CD4-positive, alpha-beta T cell (primary cell): ENCODE measurements around the gene ATXN1. TPM values are rescaled to one million over a fixed set of nuclear protein-coding genes. Genes with fewer than 3 reads are reported as not detected.

ENCODE experiments used
- ATAC-seq: fragments of 200-7000 bp; cut with Tn5 transposase; one replicate; pipeline ENCODE4 v1.10.0; 2022; ENCODE audit warnings: mild to moderate bottlenecking; ENCODE audit not compliant: poor library complexity
- CTCF ChIA-PET: fragments of 350-600 bp; sonication (Branson Sonifier 250); formaldehyde crosslinking; loops from one replicate; lab custom pipeline; 2021; ENCODE audit warnings: antibody characterized with exemption, inconsistent platforms; lab: Charles Lee
- POLR2A ChIA-PET: fragments of 350-600 bp; sonication (Branson Sonifier 250); formaldehyde crosslinking; loops from one replicate; lab custom pipeline; 2021; ENCODE audit warnings: antibody characterized with exemption, inconsistent platforms; lab: Charles Lee
- DNase-seq, 14 experiments: peaks; one replicate each; pipeline ENCODE4 v3.0.0-alpha.2; 2013 to 2020; ENCODE audit warnings: mixed read lengths in 2 of 14
- H3K27ac ChIP-seq, 2 donors: one replicate each; pipeline versions ENCODE4 v1.5.1 to v1.7.0; 2013; ENCODE audit warnings: low read length in 2 of 2, low read depth in 1 of 2, mild to moderate bottlenecking in 1 of 2
- H3K27me3 ChIP-seq, 2 experiments: 1 replicate in 1 of 2; 2 replicates in 1 of 2; pipeline versions ENCODE4 v1.6.1 to v1.7.0; 2013; ENCODE audit warnings: low read length in 2 of 2, control low read depth in 1 of 2, mild to moderate bottlenecking in 1 of 2, moderate library complexity in 1 of 2; ENCODE audit not compliant: insufficient read depth in 2 of 2, control insufficient read depth in 1 of 2
- H3K36me3 ChIP-seq: one replicate; pipeline ENCODE4 v1.6.1; 2013; ENCODE audit warnings: low read length, control low read depth; ENCODE audit not compliant: insufficient read depth
- H3K4me1 ChIP-seq: one replicate; pipeline ENCODE4 v1.6.1; 2013; ENCODE audit warnings: low read length, control low read depth; ENCODE audit not compliant: insufficient read depth
- H3K4me3 ChIP-seq: one replicate; pipeline ENCODE4 v1.5.1; 2013; ENCODE audit warnings: mild to moderate bottlenecking, low read length, moderate library complexity
- H3K9me3 ChIP-seq, 2 experiments: 1 replicate in 1 of 2; 2 replicates in 1 of 2; pipeline versions ENCODE4 v1.6.1 to v1.7.0; 2013; ENCODE audit warnings: low read length in 2 of 2, mild to moderate bottlenecking in 2 of 2, control low read depth in 1 of 2, moderate library complexity in 1 of 2; ENCODE audit not compliant: control insufficient read depth in 1 of 2, insufficient read depth in 1 of 2
- H3K27ac Mint-ChIP-seq: one replicate; pipeline ENCODE4 v1.8.0; 2020; ENCODE audit warnings: mixed read lengths
- H3K27me3 Mint-ChIP-seq: one replicate; pipeline ENCODE4 v1.8.0; 2021; ENCODE audit warnings: mixed read lengths
- H3K36me3 Mint-ChIP-seq: one replicate; pipeline ENCODE4 v1.8.0; 2021; ENCODE audit warnings: low read depth, mixed read lengths
- H3K4me1 Mint-ChIP-seq: one replicate; pipeline ENCODE4 v1.8.0; 2021; ENCODE audit warnings: low read depth, mixed read lengths
- H3K4me3 Mint-ChIP-seq: one replicate; pipeline ENCODE4 v1.8.0; 2020; ENCODE audit warnings: mild to moderate bottlenecking, mixed read lengths
- H3K9me3 Mint-ChIP-seq: one replicate; pipeline ENCODE4 v1.8.0; 2020; ENCODE audit warnings: mixed read lengths
- intact Hi-C, 2 experiments: fragments of 100-400 bp; cut with DNase I in 1 of 2; cut with micrococcal nuclease in 1 of 2; formaldehyde crosslinking; loops; one replicate each; pipeline versions ENCODE4 v1.15.1 to v1.9.0; 2023 to 2025; cut with DNase I, micrococcal nuclease
- total RNA-seq, 174 experiments: library from RNA in 2 of 174; stranded (reverse) in 2 of 174; gene quantifications; one replicate each; pipeline ENCODE4 v1.2.3 and lab custom pipeline; 2021 to 2026
- TF ChIP-seq, protein P1 (sequence below): fragments of 200-600 bp; IDR thresholded peaks from one replicate; pipeline ENCODE4 v1.8.0; 2022; ENCODE audit warnings: antibody characterized with exemption, mild to moderate bottlenecking

ATXN1 gene
- total RNA-seq, 2 experiments from 2014 or later = 74.2 to 76.7 TPM

DNA sequence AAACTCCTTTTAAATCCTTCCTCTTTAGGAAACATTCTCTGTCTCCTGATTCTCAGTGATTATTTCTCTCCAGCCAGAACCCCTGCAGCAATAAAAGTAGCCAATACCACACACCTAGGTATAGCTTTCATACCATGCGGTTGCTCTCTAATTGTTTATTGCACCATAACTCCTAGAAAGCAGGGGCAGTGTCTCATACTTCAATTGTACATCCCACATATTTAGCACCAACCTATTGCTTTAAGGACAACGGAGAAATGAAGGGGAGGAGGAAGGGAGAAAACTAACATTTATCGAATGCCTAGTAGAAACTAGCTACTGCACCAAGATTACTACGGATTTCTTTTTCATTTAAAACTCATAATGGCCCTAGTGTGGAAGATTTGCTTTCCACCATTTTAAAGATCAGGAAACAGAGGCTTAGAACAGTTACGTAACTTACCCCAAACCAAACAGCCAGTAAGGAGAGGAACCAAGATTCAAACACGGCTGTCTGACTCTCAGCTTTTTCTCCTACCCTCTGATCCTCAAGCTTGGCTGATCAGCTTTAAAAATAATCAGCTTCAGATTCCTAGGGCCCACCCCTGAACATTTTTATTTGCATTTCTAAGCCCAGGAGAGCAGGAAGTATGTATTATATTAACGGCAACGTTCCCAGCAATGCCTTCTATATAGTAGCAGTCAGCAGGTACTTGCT, 43.4 kb upstream of the ATXN1 start:
- DNase-seq (no peak), ATAC-seq (no peak)
- Mint-ChIP-seq H3K27ac (no peak overlapping the region), H3K4me1 (no peaks in the 10 kb centered on the region), H3K4me3 (no peak overlapping the region), H3K9me3 (peaks cover 2% of the 10 kb centered on the region), H3K27me3 (no peaks in the 10 kb centered on the region), H3K36me3 (no peaks in the 10 kb centered on the region)
- no peaks in the 10 kb centered on the region for H3K27me3 ChIP-seq
- no peaks in the 10 kb centered on the region for H3K4me1 ChIP-seq
- ChIA-PET POLR2A (no interaction called here), CTCF (no interaction called here)
- no peak overlapping the region for H3K27ac ChIP-seq
- H3K4me3 ChIP-seq = no peak overlapping the region
- TF ChIP-seq, protein P1, sequence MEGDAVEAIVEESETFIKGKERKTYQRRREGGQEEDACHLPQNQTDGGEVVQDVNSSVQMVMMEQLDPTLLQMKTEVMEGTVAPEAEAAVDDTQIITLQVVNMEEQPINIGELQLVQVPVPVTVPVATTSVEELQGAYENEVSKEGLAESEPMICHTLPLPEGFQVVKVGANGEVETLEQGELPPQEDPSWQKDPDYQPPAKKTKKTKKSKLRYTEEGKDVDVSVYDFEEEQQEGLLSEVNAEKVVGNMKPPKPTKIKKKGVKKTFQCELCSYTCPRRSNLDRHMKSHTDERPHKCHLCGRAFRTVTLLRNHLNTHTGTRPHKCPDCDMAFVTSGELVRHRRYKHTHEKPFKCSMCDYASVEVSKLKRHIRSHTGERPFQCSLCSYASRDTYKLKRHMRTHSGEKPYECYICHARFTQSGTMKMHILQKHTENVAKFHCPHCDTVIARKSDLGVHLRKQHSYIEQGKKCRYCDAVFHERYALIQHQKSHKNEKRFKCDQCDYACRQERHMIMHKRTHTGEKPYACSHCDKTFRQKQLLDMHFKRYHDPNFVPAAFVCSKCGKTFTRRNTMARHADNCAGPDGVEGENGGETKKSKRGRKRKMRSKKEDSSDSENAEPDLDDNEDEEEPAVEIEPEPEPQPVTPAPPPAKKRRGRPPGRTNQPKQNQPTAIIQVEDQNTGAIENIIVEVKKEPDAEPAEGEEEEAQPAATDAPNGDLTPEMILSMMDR = no peak
- intact Hi-C loops = no loop called here
- H3K9me3 ChIP-seq = no peaks in the 10 kb centered on the region
- no peaks in the 10 kb centered on the region for H3K36me3 ChIP-seq

DNA sequence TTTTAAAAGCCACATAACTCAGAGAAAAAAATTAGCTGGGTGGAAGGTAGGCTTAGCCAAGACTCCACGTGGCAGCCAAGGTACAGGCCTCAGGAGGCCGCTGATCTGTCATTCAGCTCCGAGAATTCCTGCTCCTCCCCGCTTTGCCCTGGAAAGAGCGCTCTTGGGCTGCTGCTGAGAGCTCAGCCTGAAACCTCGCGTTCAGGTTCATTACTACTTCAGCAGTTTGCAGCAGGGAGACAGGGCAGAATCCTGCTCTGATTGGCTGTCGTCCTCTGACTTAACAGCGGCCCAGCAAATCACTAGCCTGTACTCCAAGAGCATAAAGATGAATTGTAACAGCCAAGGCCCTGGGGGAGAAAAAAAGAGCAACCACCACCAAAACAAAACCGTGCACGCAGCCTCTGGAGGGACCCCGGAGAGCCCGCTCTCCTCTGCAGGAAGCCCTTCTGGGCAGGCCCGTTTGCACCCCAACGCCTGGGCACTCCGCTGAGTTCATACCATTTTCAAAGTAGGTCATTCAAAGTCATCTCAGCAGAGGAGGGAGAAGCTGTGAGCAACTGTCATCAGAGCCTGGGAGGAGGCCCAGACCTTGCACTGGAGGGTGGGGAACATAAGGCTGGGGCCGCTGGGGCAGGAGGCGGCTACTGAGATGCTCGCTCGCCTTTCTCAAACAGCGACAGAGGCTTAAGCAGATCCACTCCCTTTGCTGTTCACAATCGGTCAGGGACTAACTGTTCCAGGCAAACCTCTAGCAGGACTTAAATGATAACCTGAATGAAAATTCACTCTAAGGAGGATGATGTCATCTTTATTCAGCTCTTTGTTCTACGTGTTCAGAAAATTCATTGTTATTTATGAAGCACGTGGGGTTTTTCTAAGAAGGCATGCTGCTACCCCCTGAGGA, 42.3 kb upstream of the ATXN1 start:
- Histone ChIP-seq H3K9me3 (no peaks in the 10 kb centered on the region), H3K4me3 (no peak overlapping the region), H3K4me1 (no peaks in the 10 kb centered on the region), H3K27me3 (no peaks in the 10 kb centered on the region), H3K36me3 (no peaks in the 10 kb centered on the region), H3K27ac (no peak overlapping the region)
- Mint-ChIP-seq H3K9me3 (no peaks in the 10 kb centered on the region), H3K4me1 (no peaks in the 10 kb centered on the region), H3K36me3 (no peaks in the 10 kb centered on the region), H3K4me3 (no peak overlapping the region), H3K27ac (no peak overlapping the region), H3K27me3 (no peaks in the 10 kb centered on the region)
- intact Hi-C loops = no loop called here
- CTCF ChIA-PET = no interaction called here
- ATAC-seq (no peak), DNase-seq (no peak)
- POLR2A ChIA-PET = no interaction called here
- TF ChIP-seq, protein P1 = no peak

DNA sequence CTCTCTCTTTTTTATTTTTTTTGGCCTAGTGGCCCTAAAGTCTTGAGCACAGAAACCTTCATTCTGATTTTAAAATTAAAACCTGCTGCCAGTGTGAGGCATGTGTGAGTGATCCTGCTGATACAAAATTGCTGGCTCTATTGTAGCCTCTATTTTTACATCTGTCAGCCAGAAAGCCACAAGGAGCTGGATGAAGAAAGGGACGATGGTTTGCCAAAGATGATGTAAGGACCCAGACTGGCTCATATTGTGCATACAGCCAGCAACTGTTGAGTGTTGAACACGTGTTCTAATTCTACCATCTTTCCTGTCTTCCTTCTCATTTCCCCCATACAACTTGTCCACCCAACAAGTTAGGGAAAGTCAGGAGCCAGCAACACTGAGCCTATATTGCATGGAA, 40.8 kb upstream of the ATXN1 start:
- Histone ChIP-seq H3K27me3 (no peaks in the 10 kb centered on the region), H3K4me1 (no peaks in the 10 kb centered on the region), H3K4me3 (no peak overlapping the region), H3K36me3 (no peaks in the 10 kb centered on the region), H3K9me3 (no peaks in the 10 kb centered on the region), H3K27ac (no peak overlapping the region)
- Mint-ChIP-seq H3K36me3 (no peaks in the 10 kb centered on the region), H3K4me3 (no peak overlapping the region), H3K27ac (no peak overlapping the region), H3K27me3 (no peaks in the 10 kb centered on the region), H3K4me1 (no peaks in the 10 kb centered on the region), H3K9me3 (no peaks in the 10 kb centered on the region)
- ChIA-PET POLR2A (no interaction called here), CTCF (no interaction called here)
- no peak for DNase-seq
- TF ChIP-seq, protein P1 = no peak
- intact Hi-C loops = no loop called here
- no peak for ATAC-seq
